SK-N-MC (cell line): ENCODE data around the gene FAHD2A.
"Not testable (repeated sequence)": the region's sequence is repeated elsewhere in the genome, so short reads cannot be mapped to it uniquely, and the experiment has no call there.

Experiments used
- DNase-seq: peaks from one replicate; pipeline ENCODE4 v3.0.0-alpha.2; 2011; ENCODE audit warnings: low read depth, low spot score
- H3K27ac ChIP-seq: fragments of 200-600 bp; sonication (generic); 2 replicates; pipeline ENCODE4 v1.5.1; 2016; ENCODE audit warnings: mixed run types
- H3K36me3 ChIP-seq: fragments of 200-600 bp; sonication (generic); 2 replicates; pipeline ENCODE4 v1.6.1; 2017; ENCODE audit warnings: antibody characterized with exemption, low read length, mixed read lengths; ENCODE audit not compliant: insufficient read depth
- H3K4me3 ChIP-seq: fragments of 200-600 bp; sonication (generic); 2 replicates; pipeline ENCODE4 v1.5.1; 2016
- H3K9ac ChIP-seq: fragments of 200-600 bp; sonication (generic); 2 replicates; pipeline ENCODE4 v1.8.0; 2017; ENCODE audit warnings: mixed run types, mixed read lengths; ENCODE audit not compliant: insufficient read length
- H3K9me3 ChIP-seq: fragments of 200-600 bp; sonication (generic); 2 replicates; pipeline ENCODE4 v1.6.1; 2017; ENCODE audit warnings: low read depth, mild to moderate bottlenecking, antibody characterized with exemption, low read length, moderate library complexity, mixed read lengths
- EZH2 ChIP-seq: fragments of 200-600 bp; sonication (generic); IDR thresholded peaks from one replicate; pipeline ENCODE4 v1.6.1; 2017; ENCODE audit warnings: antibody characterized with exemption
- FOXP2 ChIP-seq: optimal IDR thresholded peaks from 2 replicates; pipeline ENCODE3; 2011; ENCODE audit warnings: mild to moderate bottlenecking, moderate library complexity; ENCODE audit not compliant: insufficient read depth; ENCODE audit errors: extremely low read length, control extremely low read depth
- POLR2AphosphoS5 ChIP-seq: IDR thresholded peaks from 2 replicates; pipeline ENCODE4 v1.6.1; 2012; ENCODE audit warnings: mild to moderate bottlenecking, low read depth, low read length, borderline replicate concordance

FAHD2A gene

GRCh38 chr2:95374029-95374428 lies 28.5 kb upstream of the FAHD2A start:
- H3K36me3 ChIP-seq = no peaks in the 10 kb centered on the region
- no peak for DNase-seq

GRCh38 chr2:95374451-95374920 lies 28.0 kb upstream of the FAHD2A start:
- no peaks in the 10 kb centered on the region for H3K9me3 ChIP-seq
- no peak for DNase-seq
- no peak overlapping the region for H3K4me3 ChIP-seq
- no peaks in the 10 kb centered on the region for H3K36me3 ChIP-seq
- H3K9ac ChIP-seq = no peak overlapping the region
- TF ChIP-seq EZH2 = no peak
- TF ChIP-seq POLR2AphosphoS5 = no peak
- TF ChIP-seq FOXP2 = no peak
- H3K27ac ChIP-seq = no peak overlapping the region

More at GRCh38 chr2:95374029-95374428, 28.5 kb upstream of the FAHD2A start:
- Histone ChIP-seq H3K4me3 (no peak overlapping the region), H3K27ac (no peak overlapping the region), H3K9me3 (no peaks in the 10 kb centered on the region), H3K9ac (no peak overlapping the region)
- TF ChIP-seq EZH2 = no peak
- no peak for TF ChIP-seq POLR2AphosphoS5
- TF ChIP-seq FOXP2 = no peak

GRCh38 chr2:95374921-95375471 lies 27.5 kb upstream of the FAHD2A start:
- DNase-seq = no peak
- Histone ChIP-seq H3K9ac (no peak overlapping the region), H3K9me3 (no peaks in the 10 kb centered on the region), H3K4me3 (no peak overlapping the region), H3K27ac (no peak overlapping the region), H3K36me3 (no peaks in the 10 kb centered on the region)
- TF ChIP-seq EZH2 (no peak), FOXP2 (no peak), POLR2AphosphoS5 (no peak)

GRCh38 chr2:95375532-95376150 lies 26.9 kb upstream of the FAHD2A start:
- no peaks in the 10 kb centered on the region for H3K36me3 ChIP-seq
- no peak for TF ChIP-seq FOXP2
- TF ChIP-seq POLR2AphosphoS5 = no peak
- no peak for TF ChIP-seq EZH2
- H3K27ac ChIP-seq = no peak overlapping the region
- H3K9ac ChIP-seq = no peak overlapping the region
- no peaks in the 10 kb centered on the region for H3K9me3 ChIP-seq
- DNase-seq = no peak
- H3K4me3 ChIP-seq = no peak overlapping the region

GRCh38 chr2:95376311-95377215 lies 25.9 kb upstream of the FAHD2A start:
- H3K36me3 ChIP-seq = no peaks in the 10 kb centered on the region
- no peak overlapping the region for H3K4me3 ChIP-seq
- no peaks in the 10 kb centered on the region for H3K9me3 ChIP-seq
- no peak overlapping the region for H3K9ac ChIP-seq
- no peak overlapping the region for H3K27ac ChIP-seq
- no peak for TF ChIP-seq EZH2
- TF ChIP-seq POLR2AphosphoS5 = no peak
- TF ChIP-seq FOXP2 = no peak
- no peak for DNase-seq

GRCh38 chr2:95377216-95378123 lies 25.0 kb upstream of the FAHD2A start:
- no peak for TF ChIP-seq FOXP2
- no peak for TF ChIP-seq POLR2AphosphoS5
- no peak for TF ChIP-seq EZH2
- Histone ChIP-seq H3K9me3 (no peaks in the 10 kb centered on the region), H3K4me3 (no peak overlapping the region), H3K27ac (no peak overlapping the region), H3K9ac (no peak overlapping the region), H3K36me3 (no peaks in the 10 kb centered on the region)
- DNase-seq = no peak

GRCh38 chr2:95378281-95378680 lies 24.2 kb upstream of the FAHD2A start:
- not testable (repeated sequence) for H3K27ac ChIP-seq, H3K4me3 ChIP-seq, H3K9ac ChIP-seq, DNase-seq, H3K36me3 ChIP-seq, H3K9me3 ChIP-seq
